Activated T-helper 9 cell treated with anti-CD3 and anti-CD28 coated beads, Interleukin-2, amount 50 U/mL, for 16 hours (primary cell): Measurements from ENCODE around the gene NUBPL.
"Not testable (repeated sequence)": the region's sequence is repeated elsewhere in the genome, so short reads cannot be mapped to it uniquely, and the experiment has no call there.

Source experiments
- DNase-seq: peaks from one replicate; pipeline ENCODE4 v3.0.0-alpha.2; 2020; ENCODE audit warnings: low read depth

The NUBPL gene

DNA sequence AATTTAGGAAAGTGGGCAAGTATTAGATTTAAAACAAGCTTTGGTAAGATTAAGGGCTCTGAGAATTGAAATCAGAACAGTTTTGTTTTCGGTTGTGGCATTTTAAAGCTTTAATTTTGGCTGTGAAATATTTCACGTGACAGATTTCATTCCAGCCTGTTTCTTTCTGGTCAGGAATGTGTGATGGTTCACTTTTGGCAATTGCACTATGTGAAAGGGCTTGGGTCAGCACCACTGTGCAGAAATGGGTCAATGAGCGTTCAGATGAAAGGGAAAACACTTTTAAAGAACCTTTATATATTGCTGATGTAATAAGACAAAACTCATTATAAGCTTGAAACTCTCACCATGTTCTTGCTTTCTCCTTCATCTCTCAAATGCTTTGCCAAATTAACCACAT, 17.1 kb downstream of the NUBPL start:
- no peak for DNase-seq

DNA sequence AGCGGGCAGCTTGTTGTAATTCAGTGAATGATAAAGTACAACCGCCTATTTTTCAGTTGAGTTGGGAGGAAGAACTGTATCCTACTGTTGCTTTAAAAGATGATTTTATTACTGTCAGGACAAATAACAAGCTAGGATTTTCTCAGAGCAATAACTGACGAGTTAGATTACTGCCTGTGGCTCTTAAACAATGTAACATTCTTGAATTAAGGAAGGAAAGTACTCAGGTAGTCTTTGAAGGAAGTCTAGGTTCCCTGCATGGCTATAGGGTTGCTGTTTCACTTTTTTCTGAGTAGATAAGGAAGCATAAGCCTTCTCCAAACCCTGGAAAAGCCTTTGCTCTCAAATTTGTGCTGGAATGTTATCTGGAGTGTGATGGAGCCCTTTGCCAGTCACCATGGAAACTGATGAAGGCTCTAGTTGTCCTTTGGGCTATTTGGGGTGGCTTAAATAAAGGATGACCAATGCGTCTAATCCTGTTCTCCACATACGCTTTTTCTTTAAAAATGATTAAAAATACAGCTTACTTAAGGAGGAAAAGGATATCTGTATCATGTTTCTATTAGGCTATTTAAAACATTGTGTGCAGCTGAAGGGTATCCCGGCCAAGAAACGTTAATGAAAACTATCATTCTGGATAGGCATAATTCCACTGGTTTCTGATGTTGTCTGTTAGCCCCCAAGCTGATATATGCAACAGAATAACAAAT, 17.7 kb downstream of the NUBPL start:
- DNase-seq, result no peak

DNA sequence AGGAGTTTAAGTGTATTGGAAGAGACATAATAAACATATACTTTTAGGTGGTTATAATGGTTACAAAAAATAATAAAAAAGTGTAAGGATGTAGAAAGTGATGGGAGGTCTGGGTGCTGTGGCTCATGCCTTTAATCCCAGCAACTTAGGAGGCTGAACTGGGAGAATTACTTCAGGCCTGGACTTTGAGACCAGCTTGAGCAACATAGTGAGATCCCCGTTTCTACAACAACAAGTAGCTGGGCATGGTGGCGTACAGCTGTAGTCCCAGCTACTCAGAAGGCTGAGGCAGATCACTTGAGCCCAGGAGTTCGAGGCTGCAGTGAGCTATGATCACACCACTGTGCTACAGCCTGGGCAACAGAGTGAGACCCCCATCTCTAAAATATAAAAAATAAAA, 19.0 kb downstream of the NUBPL start:
- DNase-seq, result no peak

DNA sequence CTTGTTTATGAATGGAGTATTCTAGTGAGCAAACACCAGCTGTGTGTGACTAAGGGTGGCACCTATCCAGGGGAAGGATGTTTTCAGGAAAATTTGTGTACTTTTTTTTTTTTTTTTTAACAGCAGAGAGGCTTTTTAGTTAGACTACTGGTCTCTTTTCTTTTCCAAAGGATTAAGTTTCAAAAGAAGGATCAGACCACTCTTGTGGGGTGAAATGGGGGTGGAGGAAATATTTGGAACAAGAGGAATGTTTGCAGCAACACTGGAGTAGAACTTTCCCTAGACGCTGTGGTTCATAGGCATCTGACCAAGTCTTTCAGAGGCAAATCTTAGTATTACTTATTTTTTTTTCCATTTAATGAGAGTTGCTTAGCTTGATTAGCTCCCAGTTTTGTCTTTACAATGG, 21.1 kb downstream of the NUBPL start:
- no peak for DNase-seq

DNA sequence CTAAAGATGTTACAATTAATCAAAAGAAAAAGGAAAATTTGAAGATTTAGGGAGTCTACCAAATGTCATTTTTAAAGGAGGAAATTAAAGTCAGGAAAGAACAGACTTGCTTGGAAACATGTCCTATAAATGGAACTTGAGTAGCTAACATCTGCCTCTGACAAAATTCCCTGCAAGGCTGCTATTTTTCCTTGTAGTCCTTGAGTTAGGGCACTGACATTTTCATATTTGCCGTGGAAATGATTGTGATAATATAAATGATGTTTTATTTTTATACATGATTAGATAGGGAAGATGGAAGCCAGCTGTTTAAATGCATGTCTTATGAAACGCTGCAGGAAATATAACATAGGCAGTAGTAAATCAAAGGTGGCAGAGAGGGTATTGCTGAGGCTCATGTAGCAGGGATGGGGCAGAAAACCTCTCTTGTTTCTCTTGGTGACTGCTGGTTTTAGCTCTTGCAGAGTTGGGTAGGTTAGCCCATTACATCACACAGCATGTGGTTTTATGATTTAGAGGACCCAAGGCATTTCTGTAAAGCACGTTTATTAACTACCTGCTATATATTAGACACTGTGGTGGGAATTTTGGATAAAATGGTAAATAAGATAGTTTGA, 21.7 kb downstream of the NUBPL start:
- DNase-seq, result no peak

DNA sequence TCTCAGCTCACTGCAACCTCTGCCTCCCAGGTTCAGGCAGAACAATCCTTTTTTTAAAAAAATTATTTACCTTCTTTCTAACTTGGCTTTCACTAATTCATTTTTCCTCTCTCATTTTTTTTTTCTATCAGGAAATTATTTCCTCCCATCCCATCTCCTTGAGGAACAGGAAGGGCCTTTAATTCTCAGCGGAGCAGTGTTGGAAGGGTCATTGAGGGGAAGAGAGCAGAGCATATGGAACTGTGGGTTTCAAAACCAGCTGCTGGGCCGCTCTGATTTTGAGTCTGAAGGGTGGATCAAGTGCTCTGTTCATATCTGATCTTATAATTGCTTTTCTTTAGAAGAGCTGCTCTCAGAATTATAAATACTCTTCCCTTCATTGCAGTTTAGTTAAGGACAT, 29.0 kb downstream of the NUBPL start:
- DNase-seq, result no peak

DNA sequence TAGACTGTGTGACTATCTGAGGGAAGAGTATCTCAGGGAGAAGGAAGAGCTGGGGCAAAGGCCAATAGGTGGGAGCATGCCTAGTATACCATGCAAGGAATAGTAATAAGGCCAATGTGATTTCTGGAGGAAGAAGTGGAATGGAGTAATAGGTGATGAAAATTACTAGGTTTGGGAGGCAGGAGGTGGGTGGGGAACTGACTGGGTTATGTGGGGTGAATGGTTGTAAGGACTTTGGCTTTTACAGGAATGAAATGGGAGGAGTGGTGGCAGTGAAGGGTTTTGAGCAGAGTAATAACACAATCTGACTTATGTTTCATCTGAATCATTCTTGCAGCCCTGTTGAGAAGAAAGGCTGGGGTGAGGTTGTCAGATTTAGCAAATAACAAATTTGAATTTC, 30.9 kb downstream of the NUBPL start:
- no peak for DNase-seq

DNA sequence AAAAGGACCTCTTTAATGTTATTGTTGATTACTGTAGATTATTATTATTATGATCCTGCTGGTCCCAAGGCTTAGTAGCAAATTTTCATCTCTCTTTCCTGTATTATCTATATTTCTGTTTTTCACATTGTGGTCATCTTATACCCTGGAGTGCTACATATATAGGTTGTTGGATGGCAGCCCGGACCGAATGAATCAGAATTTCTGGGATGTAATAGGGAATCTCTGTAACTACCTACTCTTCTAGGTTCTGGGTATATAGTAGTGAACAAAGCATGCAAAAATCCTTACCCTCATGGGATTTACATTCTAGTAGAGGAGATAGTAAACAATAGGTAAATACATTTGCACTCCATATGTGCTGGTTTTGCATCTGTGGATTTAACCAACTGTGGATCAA, 31.4 kb downstream of the NUBPL start:
- no peak for DNase-seq

DNA sequence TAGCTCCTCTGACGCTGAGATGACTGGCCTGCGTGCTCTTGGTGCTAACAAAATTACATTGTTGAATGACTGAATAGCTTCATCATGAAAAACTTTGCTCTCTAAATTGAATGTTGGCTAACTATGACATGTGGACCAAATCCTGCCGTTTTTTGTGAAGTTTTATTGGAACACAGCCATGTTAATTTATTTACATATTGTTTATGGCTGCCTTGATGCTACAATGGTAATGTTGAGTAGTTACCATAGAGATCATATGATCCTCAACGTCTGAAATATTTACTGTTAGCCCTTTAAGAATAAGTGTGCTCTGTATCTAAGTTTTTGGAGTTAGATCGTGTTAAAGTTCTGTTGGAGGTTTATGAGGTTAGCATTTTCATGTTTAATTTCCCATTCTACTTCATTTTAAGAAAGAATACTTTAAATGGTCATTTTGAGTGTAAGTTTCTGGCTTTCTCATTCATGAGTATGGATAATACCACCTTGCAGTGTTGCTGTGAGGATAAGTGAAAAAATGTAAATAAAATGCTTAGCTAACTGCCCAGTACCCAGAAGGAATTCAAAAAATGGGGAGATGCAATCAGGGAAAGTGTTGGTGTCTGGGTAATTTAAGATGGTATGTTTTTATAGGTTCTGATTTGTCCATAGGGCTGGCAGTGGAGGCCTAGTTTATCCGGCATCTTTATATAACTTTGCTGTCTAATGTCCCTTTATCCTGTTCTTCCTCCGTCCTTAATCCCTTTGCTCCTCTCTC, 35.3 kb downstream of the NUBPL start:
- no peak for DNase-seq

DNA sequence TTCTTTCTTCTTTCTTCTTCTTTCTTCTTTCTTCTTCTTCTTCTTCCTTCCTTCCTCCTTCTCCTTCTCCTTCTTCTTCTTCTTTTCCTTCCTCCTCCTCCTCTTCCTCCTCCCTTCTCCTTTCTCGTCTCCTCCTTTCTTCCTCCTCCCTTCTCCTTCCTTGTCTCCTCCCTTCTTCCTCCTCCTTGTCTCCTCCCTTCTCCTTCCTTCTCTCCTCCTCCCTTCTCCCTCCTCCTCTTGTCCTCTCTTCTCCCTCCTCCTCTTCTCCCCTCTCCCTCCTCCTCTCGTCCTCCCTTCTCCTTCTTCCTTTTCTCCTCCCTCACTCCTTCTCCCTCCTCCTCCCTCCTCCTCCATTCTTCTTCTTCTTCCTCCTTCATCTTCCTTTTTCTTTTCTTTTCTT, 44.5 kb downstream of the NUBPL start:
- no peak for DNase-seq

DNA sequence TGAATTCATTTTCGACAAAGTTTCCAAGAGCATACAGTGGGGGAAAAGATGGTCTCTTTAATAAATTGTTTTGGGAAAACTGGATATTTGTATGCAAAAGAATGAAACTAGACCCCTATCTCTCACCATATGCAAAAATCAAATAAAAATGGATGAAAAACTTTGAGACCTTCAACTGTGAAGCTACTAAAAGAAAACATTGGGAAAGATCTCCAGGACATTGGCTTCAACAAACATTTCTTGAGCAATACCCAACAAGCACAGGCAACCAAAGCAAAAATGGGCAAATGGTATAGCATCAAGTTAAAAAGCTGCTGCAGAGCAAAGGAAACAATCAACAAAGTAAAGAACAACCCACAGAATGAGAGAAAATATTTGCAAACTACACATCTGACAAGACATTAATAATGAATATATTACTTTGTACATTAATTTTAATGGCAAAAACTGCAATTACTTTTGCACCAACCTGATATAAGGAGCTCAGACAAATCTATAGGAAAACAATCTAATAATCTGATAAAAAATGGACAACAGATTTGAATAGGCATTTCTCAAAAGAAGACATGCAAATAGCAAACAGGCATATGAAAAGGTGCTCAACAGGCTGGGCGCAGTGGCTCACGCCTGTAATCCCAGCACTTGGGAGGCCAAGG, 50.7 kb downstream of the NUBPL start:
- DNase-seq, result no peak

DNA sequence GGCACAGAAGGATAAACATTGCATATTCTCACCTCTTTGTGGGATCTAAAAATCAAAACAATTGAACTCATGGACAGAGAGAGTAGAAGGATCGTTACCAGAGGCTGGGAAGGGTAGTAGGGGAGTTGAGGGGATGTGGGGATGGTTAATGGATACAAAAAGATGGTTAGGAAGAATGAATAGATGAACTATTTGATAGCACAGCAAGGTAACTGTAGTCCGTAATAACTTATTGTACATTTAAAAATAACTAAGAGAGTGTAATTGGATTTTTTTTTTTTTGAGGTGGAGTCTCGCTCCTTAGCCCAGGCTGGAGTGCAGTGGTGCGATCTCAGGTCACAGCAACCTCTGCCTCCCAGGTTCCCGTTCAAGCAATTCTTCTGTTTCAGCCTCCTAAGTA, 52.0 kb downstream of the NUBPL start:
- DNase-seq, result no peak

DNA sequence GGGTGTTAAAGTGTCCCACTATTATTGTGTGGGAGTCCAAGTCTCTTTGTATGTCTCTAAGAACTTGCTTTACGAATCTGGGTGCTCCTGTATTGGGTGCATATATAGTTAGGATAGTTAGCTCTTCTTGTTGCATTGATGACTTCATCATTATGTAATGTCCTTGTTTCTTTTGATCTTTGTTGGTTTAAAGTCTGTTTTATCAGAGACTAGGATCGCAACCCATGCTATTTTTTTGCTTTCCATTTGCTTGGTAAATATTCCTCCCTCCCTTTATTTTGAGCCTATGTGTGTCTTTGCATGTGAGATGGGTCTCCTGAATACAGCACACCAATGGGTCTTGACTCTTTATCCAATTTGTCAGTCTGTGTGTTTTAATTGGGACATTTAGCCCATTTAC, 57.7 kb downstream of the NUBPL start:
- not testable (repeated sequence) for DNase-seq

DNA sequence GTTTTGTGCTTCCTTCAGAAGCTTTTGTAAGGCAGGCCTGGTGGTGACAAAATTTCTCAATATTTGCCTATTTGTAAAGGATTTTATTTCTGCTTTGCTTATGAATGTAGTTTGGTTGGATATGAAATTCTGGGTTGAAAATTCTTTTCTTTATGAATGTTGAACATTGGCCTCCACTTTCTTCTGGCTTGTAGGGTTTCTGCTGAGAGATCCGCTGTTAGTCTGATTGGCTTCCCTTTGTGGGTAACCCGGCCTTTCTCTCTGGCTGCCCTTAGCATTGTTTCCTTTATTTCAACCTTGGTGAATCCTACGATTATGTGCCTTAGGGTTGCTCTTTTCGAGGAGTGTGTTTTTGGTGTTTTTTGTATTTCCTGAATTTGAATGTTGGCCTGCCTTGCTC, 58.2 kb downstream of the NUBPL start:
- no peak for DNase-seq

DNA sequence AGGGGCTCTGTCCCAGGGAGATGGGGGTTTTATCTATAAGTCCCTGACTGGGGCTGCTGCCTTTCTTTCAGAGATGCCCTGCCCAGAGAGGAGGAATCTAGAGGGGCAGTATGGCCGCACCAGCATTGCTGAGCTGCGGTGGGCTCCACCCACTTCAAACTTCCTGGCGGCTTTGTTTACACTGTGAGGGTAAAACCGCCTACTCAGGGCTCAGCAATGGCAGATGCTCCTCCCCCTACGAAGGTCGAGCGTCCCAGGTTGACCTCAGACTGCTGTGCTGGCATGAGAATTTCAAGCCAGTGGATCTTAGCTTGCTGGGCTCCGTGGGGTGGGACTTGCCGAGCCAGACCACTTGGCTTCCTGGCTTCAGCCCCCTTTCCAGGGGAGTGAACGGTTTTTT, 59.7 kb downstream of the NUBPL start:
- not testable (repeated sequence) for DNase-seq

DNA sequence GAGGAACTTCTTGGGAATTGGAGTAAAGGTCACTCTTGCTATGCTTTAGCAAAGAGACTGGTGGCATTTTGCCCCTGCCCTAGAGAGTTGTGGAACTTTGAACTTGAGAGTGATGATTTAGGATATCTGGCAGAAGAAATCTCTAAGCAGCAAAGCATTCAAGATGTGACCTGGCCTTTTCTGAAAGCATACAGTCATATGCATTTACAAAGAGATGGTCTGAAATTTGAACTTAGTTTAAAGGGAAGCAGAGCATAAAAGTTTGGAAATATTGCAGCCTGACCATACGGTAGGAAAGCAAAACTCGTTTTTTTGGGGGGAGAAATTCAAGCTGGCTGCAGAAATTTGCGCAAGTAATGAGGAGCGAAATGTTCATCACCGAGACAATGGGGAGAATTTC, 60.9 kb downstream of the NUBPL start:
- DNase-seq, result no peak

DNA sequence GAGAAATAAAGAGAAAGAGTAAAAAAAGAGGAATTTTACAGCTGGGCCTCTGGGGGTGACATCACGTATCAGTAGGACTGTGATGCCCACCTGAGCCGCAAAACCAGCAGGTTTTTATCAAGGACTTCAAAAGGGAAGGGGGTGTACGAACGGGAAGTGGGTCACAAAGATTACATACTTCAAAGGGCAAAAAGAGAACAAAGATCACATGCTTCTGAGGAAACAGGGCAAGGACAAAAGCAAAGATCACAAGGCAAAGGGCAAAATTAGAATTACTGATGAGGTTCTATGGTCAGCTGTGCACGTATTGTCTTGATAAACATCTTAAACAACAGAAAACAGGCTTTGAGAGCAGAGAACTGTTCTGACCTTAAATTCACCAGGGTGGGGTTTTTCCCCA, 91.7 kb downstream of the NUBPL start:
- not testable (repeated sequence) for DNase-seq

DNA sequence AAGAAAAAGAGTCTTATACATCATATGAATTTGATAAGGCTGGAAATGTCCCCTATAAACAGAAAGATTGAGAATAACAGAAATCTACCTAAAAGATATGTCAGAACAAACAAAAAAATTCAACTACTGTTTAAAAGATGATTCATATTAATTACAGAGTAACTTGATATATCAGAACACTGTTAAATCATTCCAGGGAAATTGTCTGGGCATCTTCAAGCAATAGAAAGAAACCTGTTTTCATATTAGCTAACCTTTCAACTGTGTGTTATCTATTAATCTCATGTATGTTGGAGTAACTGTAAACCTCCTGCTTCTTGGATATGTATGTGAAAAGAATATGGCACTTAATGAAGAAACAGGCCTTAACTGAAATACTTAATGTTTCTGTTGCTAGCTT, 96.7 kb downstream of the NUBPL start:
- DNase-seq, result no peak

DNA sequence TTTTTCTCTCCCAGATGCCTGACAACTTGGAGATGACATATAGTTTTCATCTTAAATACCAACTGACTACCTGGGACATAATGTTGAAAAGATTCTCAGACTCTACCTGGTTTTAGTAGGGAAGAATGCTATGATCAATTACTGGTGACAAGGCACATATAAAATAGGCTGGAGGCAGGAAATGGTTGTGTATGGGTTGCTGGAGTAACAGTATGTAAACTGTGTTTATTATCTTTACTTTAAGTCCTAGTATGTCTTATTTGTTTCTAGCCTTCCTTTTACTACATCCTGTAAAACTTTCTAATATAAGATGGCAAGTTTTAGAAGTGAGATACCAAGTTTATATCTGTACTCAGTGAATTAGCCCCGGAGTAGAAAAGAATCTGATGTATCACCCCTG, 98.1 kb downstream of the NUBPL start:
- DNase-seq, result no peak

DNA sequence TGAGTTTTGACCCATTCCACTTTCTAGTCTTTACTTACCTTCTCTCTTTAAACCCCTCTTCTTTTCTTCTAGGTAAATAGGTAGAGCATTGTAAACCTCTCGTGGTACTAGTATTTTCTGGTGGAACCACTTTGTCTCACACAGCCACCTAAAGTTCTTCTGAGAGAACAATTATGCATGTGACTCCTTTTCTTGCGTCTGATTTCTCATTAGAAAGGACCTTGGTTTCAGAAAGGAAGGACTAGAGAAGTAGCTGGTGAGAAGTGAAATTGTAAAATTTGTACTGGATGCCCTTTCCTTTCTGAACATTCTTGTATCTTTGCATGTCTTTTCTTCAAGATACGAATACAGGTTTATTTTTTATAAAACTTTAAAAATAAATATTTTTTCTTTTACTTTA, 99.0 kb downstream of the NUBPL start:
- no peak for DNase-seq

DNA sequence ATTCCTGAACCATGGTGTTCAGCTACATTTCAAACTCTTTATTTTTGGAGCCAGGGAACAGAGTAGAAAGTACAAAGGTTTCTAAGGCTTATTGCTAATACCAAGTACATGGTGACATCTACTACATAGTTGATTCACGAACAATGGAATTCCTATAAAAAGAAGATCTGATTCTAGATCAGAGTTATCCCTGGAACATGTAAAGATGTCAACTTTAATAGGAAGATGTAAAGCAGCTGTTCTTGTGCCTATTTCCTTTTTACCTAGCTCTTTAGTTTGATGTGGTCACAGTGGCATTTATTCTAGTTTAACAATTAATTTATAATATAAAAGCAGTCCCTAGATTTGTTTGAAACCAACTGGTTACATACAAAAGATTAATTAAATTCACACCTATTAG, 99.5 kb downstream of the NUBPL start:
- no peak for DNase-seq

DNA sequence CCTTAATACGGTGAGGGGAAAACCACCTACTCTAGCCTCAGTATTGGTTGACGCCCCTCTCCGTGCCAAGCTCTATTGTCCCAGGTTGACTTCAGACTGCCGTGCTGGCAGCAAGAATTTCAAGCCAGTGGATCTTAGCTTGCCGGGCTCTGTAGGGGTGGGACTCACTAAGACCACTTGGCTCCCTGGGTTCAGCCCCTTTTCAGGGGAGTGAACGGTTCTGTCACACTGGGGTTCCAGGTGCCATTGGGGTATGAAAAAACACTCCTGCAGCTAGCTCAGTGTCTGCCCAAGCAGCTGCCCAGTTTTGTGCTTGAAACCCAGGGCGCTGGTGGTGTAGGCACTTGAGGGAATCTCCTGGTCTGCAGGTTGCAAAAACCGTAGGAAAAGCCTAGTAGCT, 107.1 kb downstream of the NUBPL start:
- no peak for DNase-seq

DNA sequence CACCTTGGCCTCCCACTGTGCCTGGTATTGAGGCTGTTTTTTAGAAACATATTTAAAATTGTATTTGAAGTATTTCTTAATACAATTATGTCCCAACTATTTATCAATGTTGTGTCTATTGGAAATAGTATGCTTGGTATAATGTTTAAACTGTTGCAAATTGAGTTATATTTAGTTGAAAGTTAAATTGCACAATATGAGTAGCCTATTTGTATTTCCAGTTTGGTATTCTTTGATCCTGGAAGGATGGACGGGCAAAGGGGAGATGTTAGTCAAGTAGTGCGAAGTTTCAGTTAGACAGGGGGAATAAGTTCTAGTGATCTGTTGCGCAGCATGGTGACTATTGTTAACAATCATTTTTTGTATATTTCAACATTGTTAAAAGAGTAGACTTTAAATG, 111.5 kb downstream of the NUBPL start:
- no peak for DNase-seq
